Hepatocyte (in vitro differentiated cells): ENCODE measurements around the gene MON1B. TPM values are rescaled to one million over a fixed set of nuclear protein-coding genes. Genes with fewer than 3 reads are reported as not detected.

Experiments
- DNase-seq: peaks from one replicate; pipeline ENCODE4 v3.0.0-alpha.2; 2016; ENCODE audit warnings: low spot score
- H2AFZ ChIP-seq: fragments of 200-600 bp; sonication (generic); 2 replicates; pipeline ENCODE4 v1.6.0; 2016; ENCODE audit warnings: antibody characterized with exemption, mild to moderate bottlenecking
- H3K27ac ChIP-seq: fragments of 200-600 bp; sonication (generic); 2 replicates; pipeline ENCODE4 v1.5.1; 2016; ENCODE audit warnings: mild to moderate bottlenecking
- H3K27me3 ChIP-seq: fragments of 200-600 bp; sonication (generic); 2 replicates; pipeline ENCODE4 v1.6.1; 2016
- H3K36me3 ChIP-seq: fragments of 200-600 bp; sonication (generic); replicated peaks from 2 replicates; pipeline ENCODE4 v1.5.1; 2016; ENCODE audit warnings: low read depth; ENCODE audit not compliant: insufficient read depth
- H3K4me1 ChIP-seq: fragments of 200-600 bp; sonication (generic); 2 replicates; pipeline ENCODE4 v1.5.1; 2016; ENCODE audit warnings: mild to moderate bottlenecking, moderate library complexity; ENCODE audit not compliant: insufficient read depth
- H3K4me2 ChIP-seq: fragments of 200-600 bp; sonication (generic); 2 replicates; pipeline ENCODE4 v1.6.0; 2016
- H3K4me3 ChIP-seq: fragments of 200-600 bp; sonication (generic); 2 replicates; pipeline ENCODE4 v1.5.1; 2016; ENCODE audit warnings: mild to moderate bottlenecking
- H3K79me2 ChIP-seq: fragments of 200-600 bp; sonication (generic); 2 replicates; pipeline ENCODE4 v1.6.0; 2017; ENCODE audit warnings: mild to moderate bottlenecking
- H3K9me2 ChIP-seq: fragments of 200-600 bp; sonication (generic); replicated peaks from 2 replicates; pipeline ENCODE4 v1.6.0; 2017; ENCODE audit warnings: mild to moderate bottlenecking; ENCODE audit not compliant: insufficient read depth
- H3K9me3 ChIP-seq: fragments of 200-600 bp; sonication (generic); 2 replicates; pipeline ENCODE4 v1.5.1; 2016; ENCODE audit warnings: low read depth, mild to moderate bottlenecking
- H4K20me1 ChIP-seq: fragments of 200-600 bp; sonication (generic); 2 replicates; pipeline ENCODE4 v1.6.0; 2016; ENCODE audit warnings: mild to moderate bottlenecking; ENCODE audit not compliant: insufficient read depth, poor library complexity, severe bottlenecking
- EZH2 ChIP-seq: fragments of 200-600 bp; sonication (generic); IDR thresholded peaks from 2 replicates; pipeline ENCODE4 v1.6.1; 2016; ENCODE audit warnings: antibody characterized with exemption, mild to moderate bottlenecking, borderline replicate concordance
- EZH2phosphoT487 ChIP-seq: fragments of 200-600 bp; sonication (generic); IDR thresholded peaks from one replicate; pipeline ENCODE4 v1.6.1; 2018; ENCODE audit warnings: antibody characterized with exemption, mild to moderate bottlenecking, low read depth, moderate library complexity; ENCODE audit not compliant: unreplicated experiment, severe bottlenecking
- WGBS: methylation state at CpG from one replicate; pipeline ENCODE4 v1.1.6; 2016; ENCODE audit warnings: low lambda C conversion rate; ENCODE audit errors: missing lambda C conversion rate; 5-methylcytosine and 5-hydroxymethylcytosine counted together
- polyA plus RNA-seq: library from polyadenylated mRNA; unstranded; fragments of >200 nt; fragmentation: Nextera tagmentation; extraction: Ambion mirVana; gene quantifications from 2 replicates; pipeline ENCODE4 v1.2.1, GENCODE V29; 2016
- total RNA-seq: library from RNA; depleted of rRNA; stranded (reverse); fragments of >200 nt; gene quantifications from 2 replicates; pipeline ENCODE4 v1.2.3, GENCODE V29; 2014
- TF ChIP-seq, protein P1 (sequence below): fragments of 200-600 bp; sonication (generic); IDR thresholded peaks from 2 replicates; pipeline ENCODE4 v1.5.1; 2016; ENCODE audit warnings: antibody characterized with exemption, mild to moderate bottlenecking; ENCODE audit not compliant: poor library complexity

Gene MON1B
- total and polyA plus RNA-seq, 2 experiments from 2014 or later: 13.5 to 42.3 TPM

DNA sequence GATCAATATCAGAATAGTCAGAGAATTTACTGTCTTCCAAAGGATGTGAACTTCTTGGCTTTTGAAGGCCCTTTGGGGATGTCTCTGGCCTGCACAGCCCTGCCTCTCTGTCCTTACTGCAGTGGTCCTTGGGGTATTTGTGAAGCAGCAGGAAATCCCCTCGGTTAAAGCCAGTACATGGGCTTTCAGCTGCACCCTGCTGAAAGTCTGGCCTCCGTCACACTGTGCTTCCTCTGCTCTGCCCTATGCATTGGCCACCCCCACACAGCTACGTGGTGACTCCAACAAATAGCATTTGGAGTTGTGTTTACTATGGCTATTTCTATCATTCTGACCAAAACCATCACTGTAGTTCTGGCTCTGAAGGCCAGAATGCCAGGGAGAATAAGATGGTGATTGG lies 29.4 kb downstream of the MON1B start:
- 62% methylated on average over 3 of the region's 3 CpGs for WGBS
- Histone ChIP-seq H3K36me3 (no peaks in the 10 kb centered on the region), H2AFZ (no peak overlapping the region), H3K4me3 (no peak overlapping the region), H3K4me2 (no peak overlapping the region), H3K4me1 (no peaks in the 10 kb centered on the region), H4K20me1 (no peaks in the 10 kb centered on the region), H3K27me3 (no peaks in the 10 kb centered on the region), H3K9me3 (no peaks in the 10 kb centered on the region), H3K27ac (no peak overlapping the region), H3K79me2 (no peaks in the 10 kb centered on the region), H3K9me2 (no peaks in the 10 kb centered on the region)
- TF ChIP-seq EZH2 (no peak), EZH2phosphoT487 (no peak)
- TF ChIP-seq, protein P1, sequence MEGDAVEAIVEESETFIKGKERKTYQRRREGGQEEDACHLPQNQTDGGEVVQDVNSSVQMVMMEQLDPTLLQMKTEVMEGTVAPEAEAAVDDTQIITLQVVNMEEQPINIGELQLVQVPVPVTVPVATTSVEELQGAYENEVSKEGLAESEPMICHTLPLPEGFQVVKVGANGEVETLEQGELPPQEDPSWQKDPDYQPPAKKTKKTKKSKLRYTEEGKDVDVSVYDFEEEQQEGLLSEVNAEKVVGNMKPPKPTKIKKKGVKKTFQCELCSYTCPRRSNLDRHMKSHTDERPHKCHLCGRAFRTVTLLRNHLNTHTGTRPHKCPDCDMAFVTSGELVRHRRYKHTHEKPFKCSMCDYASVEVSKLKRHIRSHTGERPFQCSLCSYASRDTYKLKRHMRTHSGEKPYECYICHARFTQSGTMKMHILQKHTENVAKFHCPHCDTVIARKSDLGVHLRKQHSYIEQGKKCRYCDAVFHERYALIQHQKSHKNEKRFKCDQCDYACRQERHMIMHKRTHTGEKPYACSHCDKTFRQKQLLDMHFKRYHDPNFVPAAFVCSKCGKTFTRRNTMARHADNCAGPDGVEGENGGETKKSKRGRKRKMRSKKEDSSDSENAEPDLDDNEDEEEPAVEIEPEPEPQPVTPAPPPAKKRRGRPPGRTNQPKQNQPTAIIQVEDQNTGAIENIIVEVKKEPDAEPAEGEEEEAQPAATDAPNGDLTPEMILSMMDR: no peak
- DNase-seq: no peak

DNA sequence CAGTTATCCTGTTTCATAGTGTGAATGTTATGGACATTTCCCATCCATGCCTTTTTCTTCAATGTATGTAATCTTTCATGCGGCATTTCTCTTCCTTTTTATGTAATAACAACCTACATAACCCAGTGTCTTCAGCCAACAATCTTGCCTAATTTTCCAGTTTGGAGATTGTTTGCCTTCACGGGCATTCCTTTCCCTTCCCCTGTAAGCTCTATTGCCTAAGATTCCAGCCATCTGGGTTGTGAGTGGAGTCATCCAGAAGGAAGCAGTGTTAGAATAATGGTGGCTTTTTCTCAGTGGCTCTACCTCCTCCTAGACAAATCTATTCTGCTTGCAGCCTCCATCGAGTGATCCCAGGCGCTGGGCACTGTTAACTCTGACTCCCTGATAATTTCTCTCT lies 30.5 kb downstream of the MON1B start:
- Histone ChIP-seq H2AFZ (no peak overlapping the region), H3K4me1 (no peaks in the 10 kb centered on the region), H3K9me3 (no peaks in the 10 kb centered on the region), H3K36me3 (no peaks in the 10 kb centered on the region), H3K9me2 (no peaks in the 10 kb centered on the region), H3K4me3 (no peak overlapping the region), H3K79me2 (no peaks in the 10 kb centered on the region), H3K4me2 (no peak overlapping the region), H4K20me1 (no peaks in the 10 kb centered on the region), H3K27ac (no peak overlapping the region), H3K27me3 (no peaks in the 10 kb centered on the region)
- 94% methylated on average over 4 of the region's 4 CpGs for WGBS
- TF ChIP-seq EZH2 (no peak), EZH2phosphoT487 (no peak)
- TF ChIP-seq, protein P1: no peak
- DNase-seq: no peak

DNA sequence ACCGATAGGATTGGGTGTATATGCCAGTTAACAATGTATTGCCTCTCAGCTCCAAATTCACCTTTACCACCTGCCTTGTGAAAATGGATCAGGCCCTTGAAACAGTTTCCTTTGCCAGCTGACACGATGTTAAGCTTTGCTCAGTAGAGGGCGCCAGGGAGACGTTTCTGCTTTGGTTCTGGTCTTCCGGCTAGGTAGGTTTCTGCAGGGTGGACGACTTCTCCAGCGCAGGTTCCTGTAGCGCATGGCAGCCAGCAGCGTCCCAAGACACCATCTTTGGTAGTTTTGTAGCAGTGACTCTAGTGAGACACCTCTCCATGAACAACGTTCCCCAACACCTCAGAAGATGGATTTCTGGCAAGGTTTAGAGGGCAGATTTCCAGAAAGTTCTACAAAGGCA lies 32.2 kb downstream of the MON1B start:
- Histone ChIP-seq H2AFZ (no peak overlapping the region), H3K9me3 (no peaks in the 10 kb centered on the region), H3K79me2 (no peaks in the 10 kb centered on the region), H3K9me2 (no peaks in the 10 kb centered on the region), H3K4me3 (no peak overlapping the region), H3K27ac (no peak overlapping the region), H3K4me2 (no peak overlapping the region), H3K4me1 (no peaks in the 10 kb centered on the region), H3K27me3 (no peaks in the 10 kb centered on the region), H4K20me1 (no peaks in the 10 kb centered on the region), H3K36me3 (no peaks in the 10 kb centered on the region)
- TF ChIP-seq EZH2: no peak
- TF ChIP-seq, protein P1: peak; percentile 14
- no peak for DNase-seq
- WGBS: 65% methylated on average over 10 of the region's 10 CpGs

DNA sequence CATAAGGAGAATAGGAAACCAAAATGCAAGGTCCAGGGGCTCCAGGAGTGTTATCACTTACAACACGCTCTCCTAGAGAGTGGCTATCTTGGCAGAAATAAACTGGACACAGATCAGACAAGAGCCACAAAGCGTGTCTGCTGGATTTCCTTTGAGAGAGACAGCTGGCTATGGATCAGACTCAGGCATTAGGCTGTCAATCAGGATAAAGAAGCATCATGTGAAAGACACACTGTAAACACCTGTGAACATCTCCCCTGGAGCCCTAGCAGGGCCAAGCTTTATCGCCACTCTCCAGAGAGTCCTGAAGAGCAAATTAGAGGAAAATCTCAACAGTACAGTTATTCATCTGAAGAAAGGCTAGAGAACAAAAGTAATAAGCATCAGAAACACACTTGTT lies 34.2 kb downstream of the MON1B start:
- Histone ChIP-seq H3K4me1 (no peaks in the 10 kb centered on the region), H3K9me3 (no peaks in the 10 kb centered on the region), H3K27me3 (no peaks in the 10 kb centered on the region), H2AFZ (no peak overlapping the region), H4K20me1 (no peaks in the 10 kb centered on the region), H3K9me2 (no peaks in the 10 kb centered on the region), H3K4me2 (no peak overlapping the region), H3K36me3 (no peaks in the 10 kb centered on the region), H3K79me2 (no peaks in the 10 kb centered on the region), H3K27ac (no peak overlapping the region), H3K4me3 (no peak overlapping the region)
- TF ChIP-seq EZH2 (no peak), EZH2phosphoT487 (no peak)
- TF ChIP-seq, protein P1: no peak
- 87% methylated on average over 3 of the region's 3 CpGs for WGBS
- no peak for DNase-seq
